ENCODE measurements around the gene IZUMO1.

DNA sequence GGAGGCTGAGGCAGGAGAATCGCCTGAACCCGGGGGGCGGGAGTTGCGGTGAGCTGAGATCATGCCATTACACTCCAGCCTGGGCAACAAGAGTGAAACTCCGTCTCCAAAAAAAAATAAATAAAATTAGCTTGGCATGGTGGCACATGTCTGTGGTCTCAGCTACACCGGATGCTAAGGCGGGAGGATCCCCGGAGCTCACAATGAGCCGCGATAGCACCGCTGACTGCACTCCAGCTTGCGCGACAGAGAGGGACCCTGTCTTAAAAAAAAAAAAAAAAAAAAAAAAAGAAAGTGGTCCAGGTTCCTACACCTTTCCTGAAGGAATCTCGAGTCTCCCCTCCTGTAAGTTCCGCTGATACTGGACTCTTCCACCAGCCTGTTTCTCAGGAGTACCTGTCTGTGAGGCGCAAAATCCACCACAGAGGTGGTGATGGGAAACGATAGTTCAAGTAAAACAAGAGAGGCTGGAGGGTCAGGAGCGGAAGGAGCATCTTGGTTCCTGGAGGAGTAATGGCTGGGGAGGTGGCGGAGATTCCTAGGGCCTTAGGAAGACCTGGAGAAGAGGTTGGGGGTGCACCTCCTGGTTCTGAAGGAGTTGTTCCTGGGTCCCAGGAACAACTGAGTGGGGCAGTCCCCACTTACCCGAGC is 5.3 kb upstream of the IZUMO1 start:
- TF ChIP-seq, protein P1, sequence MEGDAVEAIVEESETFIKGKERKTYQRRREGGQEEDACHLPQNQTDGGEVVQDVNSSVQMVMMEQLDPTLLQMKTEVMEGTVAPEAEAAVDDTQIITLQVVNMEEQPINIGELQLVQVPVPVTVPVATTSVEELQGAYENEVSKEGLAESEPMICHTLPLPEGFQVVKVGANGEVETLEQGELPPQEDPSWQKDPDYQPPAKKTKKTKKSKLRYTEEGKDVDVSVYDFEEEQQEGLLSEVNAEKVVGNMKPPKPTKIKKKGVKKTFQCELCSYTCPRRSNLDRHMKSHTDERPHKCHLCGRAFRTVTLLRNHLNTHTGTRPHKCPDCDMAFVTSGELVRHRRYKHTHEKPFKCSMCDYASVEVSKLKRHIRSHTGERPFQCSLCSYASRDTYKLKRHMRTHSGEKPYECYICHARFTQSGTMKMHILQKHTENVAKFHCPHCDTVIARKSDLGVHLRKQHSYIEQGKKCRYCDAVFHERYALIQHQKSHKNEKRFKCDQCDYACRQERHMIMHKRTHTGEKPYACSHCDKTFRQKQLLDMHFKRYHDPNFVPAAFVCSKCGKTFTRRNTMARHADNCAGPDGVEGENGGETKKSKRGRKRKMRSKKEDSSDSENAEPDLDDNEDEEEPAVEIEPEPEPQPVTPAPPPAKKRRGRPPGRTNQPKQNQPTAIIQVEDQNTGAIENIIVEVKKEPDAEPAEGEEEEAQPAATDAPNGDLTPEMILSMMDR (conservative IDR thresholded peaks at IDR 0.05 in 1 of 2, IDR thresholded peaks at IDR 0.05 in 1 of 2; ENCODE audit: extremely low read depth in 1 of 2, insufficient read depth in 1 of 2, low read depth in 1 of 2, low read length in 2 of 2), result no peak
- TF ChIP-seq EZH2 (IDR thresholded peaks at IDR 0.05; ENCODE audit: borderline replicate concordance, low read length), result no peak

All from mammary epithelial cell (primary cell).